Uterus (tissue), 4 donors: ENCODE measurements around the gene MESP1. TPM values are rescaled to one million over a fixed set of nuclear protein-coding genes. Genes with fewer than 3 reads are reported as not detected.

Experiments
- DNase-seq, 2 donors: peaks; one replicate each; pipeline ENCODE4 v3.0.0-alpha.2; 2019 to 2020
- H3K27ac ChIP-seq, 2 donors: fragments of 200-600 bp; sonication (generic); 1 replicate in 1 of 2; 2 replicates in 1 of 2; pipeline ENCODE4 v1.5.1; 2016 to 2018
- H3K27me3 ChIP-seq, 2 donors: fragments of 200-600 bp; sonication (generic); one replicate each; pipeline ENCODE4 v1.5.1; 2018 to 2019; ENCODE audit warnings: control low read depth in 1 of 2
- H3K36me3 ChIP-seq, 2 donors: fragments of 200-600 bp; sonication (generic); one replicate each; pipeline ENCODE4 v1.5.1; 2019; ENCODE audit warnings: control low read depth in 1 of 2
- H3K4me1 ChIP-seq, 2 donors: fragments of 200-600 bp; sonication (generic); one replicate each; pipeline ENCODE4 v1.5.1; 2018 to 2019; ENCODE audit warnings: control low read depth in 1 of 2
- H3K4me3 ChIP-seq, 2 donors: fragments of 200-600 bp; sonication (generic); 1 replicate in 1 of 2; 2 replicates in 1 of 2; pipeline ENCODE4 v1.5.1; 2018 to 2019; ENCODE audit warnings: mild to moderate bottlenecking in 1 of 2
- H3K9me3 ChIP-seq, 2 donors: fragments of 200-600 bp; sonication (generic); one replicate each; pipeline ENCODE4 v1.5.1; 2019; ENCODE audit warnings: control low read depth in 1 of 2
- POLR2A ChIP-seq, 2 donors: fragments of 450-650 bp; IDR thresholded peaks; one replicate each; pipeline ENCODE4 v1.6.1; 2016; ENCODE audit warnings: antibody characterized with exemption in 2 of 2, mild to moderate bottlenecking in 1 of 2, moderate library complexity in 1 of 2
- intact Hi-C: fragments of 100-400 bp; cut with DNase I; formaldehyde crosslinking; loops from one replicate; pipeline ENCODE4 v1.15.1; 2023; ENCODE audit warnings: low total_unique reads
- total RNA-seq, 4 donors: library from RNA; depleted of rRNA in 3 of 4; stranded (reverse); fragments of >200 nt in 3 of 4; gene quantifications; one replicate each; pipeline versions ENCODE4 v1.1.0 to v1.2.4, GENCODE V29; 2014 to 2023
- TF ChIP-seq, protein P1 (sequence below), 4 experiments: fragments of 200-600 bp in 2 of 4; fragments of 450-650 bp in 2 of 4; sonication (generic) in 2 of 4; IDR thresholded peaks; one replicate each; pipeline ENCODE4 v1.5.1; 2016 to 2019; ENCODE audit warnings: antibody characterized with exemption in 4 of 4, mild to moderate bottlenecking in 2 of 4, moderate library complexity in 1 of 4
- donor health status: DM: yes; HTN: yes; CAD: no.

The MESP1 gene
- total RNA-seq, 4 donors from 2014 or later = 1.0 to 6.5 (median 2.7) TPM; not detected in 1

DNA sequence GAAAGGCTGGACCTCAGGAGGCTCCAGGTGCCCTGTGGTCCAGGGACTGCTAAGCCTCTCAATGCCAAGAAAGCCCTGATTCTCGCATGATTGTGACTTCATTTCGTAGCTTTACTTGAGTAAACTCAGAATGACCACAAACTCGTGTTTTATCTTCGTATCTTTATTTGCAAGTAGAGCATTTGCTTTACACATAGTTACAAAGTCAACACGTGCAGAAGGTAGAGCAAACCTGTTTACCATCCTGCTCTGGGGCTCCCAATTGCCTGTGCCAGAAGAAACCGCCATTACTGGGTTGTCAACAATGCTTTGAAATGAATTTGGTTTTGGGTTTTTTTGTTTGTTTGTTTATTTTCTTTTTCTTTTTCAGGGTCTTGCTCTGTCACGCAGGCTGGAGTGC is 5.8 kb upstream of the MESP1 start:
- no peaks in the 10 kb centered on the region for H3K9me3 ChIP-seq
- H3K27ac ChIP-seq = no peak overlapping the region
- TF ChIP-seq, protein P1, sequence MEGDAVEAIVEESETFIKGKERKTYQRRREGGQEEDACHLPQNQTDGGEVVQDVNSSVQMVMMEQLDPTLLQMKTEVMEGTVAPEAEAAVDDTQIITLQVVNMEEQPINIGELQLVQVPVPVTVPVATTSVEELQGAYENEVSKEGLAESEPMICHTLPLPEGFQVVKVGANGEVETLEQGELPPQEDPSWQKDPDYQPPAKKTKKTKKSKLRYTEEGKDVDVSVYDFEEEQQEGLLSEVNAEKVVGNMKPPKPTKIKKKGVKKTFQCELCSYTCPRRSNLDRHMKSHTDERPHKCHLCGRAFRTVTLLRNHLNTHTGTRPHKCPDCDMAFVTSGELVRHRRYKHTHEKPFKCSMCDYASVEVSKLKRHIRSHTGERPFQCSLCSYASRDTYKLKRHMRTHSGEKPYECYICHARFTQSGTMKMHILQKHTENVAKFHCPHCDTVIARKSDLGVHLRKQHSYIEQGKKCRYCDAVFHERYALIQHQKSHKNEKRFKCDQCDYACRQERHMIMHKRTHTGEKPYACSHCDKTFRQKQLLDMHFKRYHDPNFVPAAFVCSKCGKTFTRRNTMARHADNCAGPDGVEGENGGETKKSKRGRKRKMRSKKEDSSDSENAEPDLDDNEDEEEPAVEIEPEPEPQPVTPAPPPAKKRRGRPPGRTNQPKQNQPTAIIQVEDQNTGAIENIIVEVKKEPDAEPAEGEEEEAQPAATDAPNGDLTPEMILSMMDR (IDR thresholded peaks at IDR 0.05) = no peak
- no peak for TF ChIP-seq POLR2A (IDR thresholded peaks at IDR 0.05)
- no peaks in the 10 kb centered on the region for H3K27me3 ChIP-seq
- H3K4me1 ChIP-seq = no peaks in the 10 kb centered on the region
- intact Hi-C loops = loop anchor here (5.0 kb wide), 1 partner anchor 115 kb away; no protein-coding TSS in a partner anchor
- DNase-seq = no peak
- no peak overlapping the region for H3K4me3 ChIP-seq
- no peaks in the 10 kb centered on the region for H3K36me3 ChIP-seq

DNA sequence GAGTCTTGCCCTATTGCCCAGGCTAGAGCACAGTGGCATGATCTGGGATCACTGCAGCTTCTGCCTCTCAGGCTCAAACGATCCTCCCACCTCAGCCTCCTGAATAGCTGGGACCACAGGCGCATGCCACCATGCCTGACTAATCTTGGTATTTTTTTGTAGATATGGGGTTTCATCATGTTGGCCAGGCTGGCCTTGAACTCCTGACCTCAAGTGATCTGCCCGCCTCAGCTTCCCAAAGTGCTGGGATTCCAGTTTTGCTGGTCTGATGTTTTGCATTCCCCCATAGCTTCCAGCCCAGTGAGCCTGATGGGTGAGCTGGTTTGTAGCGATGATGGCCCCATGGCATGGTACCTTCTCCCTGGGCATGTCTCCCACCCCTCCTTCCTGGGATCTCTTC is 4.7 kb upstream of the MESP1 start:
- no peak for TF ChIP-seq POLR2A (IDR thresholded peaks at IDR 0.05)
- TF ChIP-seq, protein P1 (IDR thresholded peaks at IDR 0.05) = no peak
- H3K27me3 ChIP-seq = no peaks in the 10 kb centered on the region
- H3K4me1 ChIP-seq = no peaks in the 10 kb centered on the region
- no peaks in the 10 kb centered on the region for H3K36me3 ChIP-seq
- intact Hi-C loops = loop anchor here (5.0 kb wide), 1 partner anchor 117 kb away; no protein-coding TSS in a partner anchor
- H3K27ac ChIP-seq = no peak overlapping the region
- no peak overlapping the region for H3K4me3 ChIP-seq
- H3K9me3 ChIP-seq = no peaks in the 10 kb centered on the region
- DNase-seq = no peak

DNA sequence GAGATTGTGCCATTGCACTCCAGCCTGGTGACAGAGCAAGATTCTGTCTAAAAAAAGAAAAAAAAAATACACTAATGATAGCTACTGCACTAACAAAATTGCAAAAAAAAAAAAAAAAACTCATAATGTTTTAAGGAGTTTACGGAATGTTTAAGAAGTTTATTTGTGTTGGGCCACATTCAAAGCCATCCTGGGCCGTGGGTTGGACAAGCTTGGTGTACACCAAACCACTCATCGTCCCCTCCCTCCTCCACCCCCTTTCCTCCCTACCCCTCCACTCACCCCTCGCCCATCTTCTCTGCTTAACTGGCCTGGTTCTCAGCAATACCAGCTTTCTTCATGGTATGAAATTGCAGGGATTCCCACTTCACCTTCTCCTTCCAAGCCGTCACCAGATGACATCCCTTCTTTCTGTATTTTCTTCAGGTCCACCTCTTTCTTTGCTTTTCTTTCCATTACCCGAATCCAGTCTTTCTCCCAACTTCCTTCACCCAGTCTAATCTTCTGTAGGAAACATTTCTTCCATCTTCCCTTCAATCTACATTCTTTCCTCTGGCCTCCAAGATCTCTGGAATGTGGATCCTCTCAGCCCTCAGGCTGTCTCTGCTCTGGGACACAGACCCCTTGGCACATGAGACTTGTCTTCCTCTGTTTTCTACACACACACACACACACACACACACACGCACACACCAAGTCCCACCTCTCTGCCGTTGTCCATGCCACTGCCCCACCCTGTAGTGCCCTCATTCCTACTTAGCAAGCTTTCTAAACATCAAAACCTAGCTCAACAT is 3.5 kb upstream of the MESP1 start:
- intact Hi-C loops = loop anchor here (5.0 kb wide), 1 partner anchor 118 kb away; no protein-coding TSS in a partner anchor
- H3K9me3 ChIP-seq = no peaks in the 10 kb centered on the region
- H3K4me1 ChIP-seq = peaks cover 0 to 7% of the 10 kb centered on the region in 2 donors
- DNase-seq = no peak
- no peak overlapping the region for H3K4me3 ChIP-seq
- H3K36me3 ChIP-seq = no peaks in the 10 kb centered on the region
- TF ChIP-seq POLR2A (IDR thresholded peaks at IDR 0.05) = no peak
- TF ChIP-seq, protein P1 (IDR thresholded peaks at IDR 0.05) = no peak
- no peak overlapping the region for H3K27ac ChIP-seq
- H3K27me3 ChIP-seq = no peaks in the 10 kb centered on the region

DNA sequence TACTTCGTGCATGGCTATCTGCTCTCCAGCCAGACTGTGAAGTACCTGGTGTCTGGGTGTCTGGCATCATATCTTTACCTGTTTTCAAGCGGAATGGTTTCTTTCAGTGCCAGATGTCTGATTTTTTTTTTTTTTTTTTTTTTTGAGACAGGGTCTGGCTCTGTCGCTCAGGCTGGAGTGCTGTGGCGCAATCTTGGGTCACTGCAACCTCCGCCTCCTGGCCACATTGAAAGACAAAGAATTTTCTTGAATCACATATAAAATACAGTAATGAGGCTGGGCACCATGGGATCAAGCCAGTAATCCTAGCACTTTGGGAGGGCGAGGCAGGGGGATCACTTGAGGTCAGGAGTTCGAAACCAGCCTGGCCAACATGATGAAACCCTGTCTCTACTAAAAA is 2.8 kb upstream of the MESP1 start:
- Histone ChIP-seq H3K4me1 (peaks cover 0 to 7% of the 10 kb centered on the region in 2 donors), H3K4me3 (no peak overlapping the region), H3K36me3 (no peaks in the 10 kb centered on the region), H3K27me3 (no peaks in the 10 kb centered on the region), H3K27ac (no peak overlapping the region), H3K9me3 (no peaks in the 10 kb centered on the region)
- TF ChIP-seq, protein P1 (IDR thresholded peaks at IDR 0.05) = no peak
- TF ChIP-seq POLR2A (IDR thresholded peaks at IDR 0.05) = no peak
- DNase-seq = no peak
- intact Hi-C loops = no loop called here

DNA sequence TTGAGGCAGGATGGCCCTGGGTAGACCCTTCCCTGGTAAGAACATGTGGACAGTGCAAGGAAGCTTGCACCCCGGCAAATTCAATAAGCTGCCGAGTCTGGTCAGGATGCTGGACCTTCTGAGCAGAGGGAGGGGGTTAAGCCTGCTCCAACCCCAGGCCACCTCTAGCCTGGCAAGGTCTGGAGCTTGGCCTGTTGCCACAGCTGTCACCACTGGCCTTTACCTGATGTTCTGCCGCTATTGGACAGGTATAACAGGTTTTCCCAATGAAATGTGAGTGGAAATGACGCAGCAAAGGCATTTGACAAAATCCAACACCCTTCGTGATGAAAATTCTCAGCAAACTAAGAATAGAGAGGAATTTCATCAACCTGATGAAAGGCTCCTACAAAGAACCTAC is 699 bp upstream of the MESP1 start:
- H3K9me3 ChIP-seq = no peaks in the 10 kb centered on the region
- H3K27ac ChIP-seq = no peak overlapping the region
- no peaks in the 10 kb centered on the region for H3K27me3 ChIP-seq
- no peaks in the 10 kb centered on the region for H3K36me3 ChIP-seq
- intact Hi-C loops = no loop called here
- no peak for DNase-seq
- TF ChIP-seq, protein P1 (IDR thresholded peaks at IDR 0.05) = no peak
- TF ChIP-seq POLR2A (IDR thresholded peaks at IDR 0.05) = no peak
- peaks cover 0 to 7% of the 10 kb centered on the region in 2 donors for H3K4me1 ChIP-seq
- H3K4me3 ChIP-seq = no peak overlapping the region
